CD4-positive, alpha-beta T cell (primary cell): Measurements from ENCODE around the gene CDK4. TPM values are rescaled to one million over a fixed set of nuclear protein-coding genes. Genes with fewer than 3 reads are reported as not detected.
A peak's percentile ranks its signal among the peaks of the same experiment; 100 is the strongest.

Experiments
- ATAC-seq: fragments of 200-7000 bp; cut with Tn5 transposase; one replicate; pipeline ENCODE4 v1.10.0; 2022; ENCODE audit warnings: mild to moderate bottlenecking; ENCODE audit not compliant: poor library complexity
- CTCF ChIA-PET: fragments of 350-600 bp; sonication (Branson Sonifier 250); formaldehyde crosslinking; loops from one replicate; lab custom pipeline; 2021; ENCODE audit warnings: antibody characterized with exemption, inconsistent platforms; lab: Charles Lee
- POLR2A ChIA-PET: fragments of 350-600 bp; sonication (Branson Sonifier 250); formaldehyde crosslinking; loops from one replicate; lab custom pipeline; 2021; ENCODE audit warnings: antibody characterized with exemption, inconsistent platforms; lab: Charles Lee
- DNase-seq, 14 experiments: peaks; one replicate each; pipeline ENCODE4 v3.0.0-alpha.2; 2013 to 2020; ENCODE audit warnings: mixed read lengths in 2 of 14
- H3K27ac ChIP-seq, 2 donors: one replicate each; pipeline versions ENCODE4 v1.5.1 to v1.7.0; 2013; ENCODE audit warnings: low read length in 2 of 2, low read depth in 1 of 2, mild to moderate bottlenecking in 1 of 2
- H3K27me3 ChIP-seq, 2 experiments: 1 replicate in 1 of 2; 2 replicates in 1 of 2; pipeline versions ENCODE4 v1.6.1 to v1.7.0; 2013; ENCODE audit warnings: low read length in 2 of 2, control low read depth in 1 of 2, mild to moderate bottlenecking in 1 of 2, moderate library complexity in 1 of 2; ENCODE audit not compliant: insufficient read depth in 2 of 2, control insufficient read depth in 1 of 2
- H3K36me3 ChIP-seq: one replicate; pipeline ENCODE4 v1.6.1; 2013; ENCODE audit warnings: low read length, control low read depth; ENCODE audit not compliant: insufficient read depth
- H3K4me1 ChIP-seq: one replicate; pipeline ENCODE4 v1.6.1; 2013; ENCODE audit warnings: low read length, control low read depth; ENCODE audit not compliant: insufficient read depth
- H3K4me3 ChIP-seq: one replicate; pipeline ENCODE4 v1.5.1; 2013; ENCODE audit warnings: mild to moderate bottlenecking, low read length, moderate library complexity
- H3K9me3 ChIP-seq, 2 experiments: 1 replicate in 1 of 2; 2 replicates in 1 of 2; pipeline versions ENCODE4 v1.6.1 to v1.7.0; 2013; ENCODE audit warnings: low read length in 2 of 2, mild to moderate bottlenecking in 2 of 2, control low read depth in 1 of 2, moderate library complexity in 1 of 2; ENCODE audit not compliant: control insufficient read depth in 1 of 2, insufficient read depth in 1 of 2
- H3K27ac Mint-ChIP-seq: one replicate; pipeline ENCODE4 v1.8.0; 2020; ENCODE audit warnings: mixed read lengths
- H3K27me3 Mint-ChIP-seq: one replicate; pipeline ENCODE4 v1.8.0; 2021; ENCODE audit warnings: mixed read lengths
- H3K36me3 Mint-ChIP-seq: one replicate; pipeline ENCODE4 v1.8.0; 2021; ENCODE audit warnings: low read depth, mixed read lengths
- H3K4me1 Mint-ChIP-seq: one replicate; pipeline ENCODE4 v1.8.0; 2021; ENCODE audit warnings: low read depth, mixed read lengths
- H3K4me3 Mint-ChIP-seq: one replicate; pipeline ENCODE4 v1.8.0; 2020; ENCODE audit warnings: mild to moderate bottlenecking, mixed read lengths
- H3K9me3 Mint-ChIP-seq: one replicate; pipeline ENCODE4 v1.8.0; 2020; ENCODE audit warnings: mixed read lengths
- intact Hi-C, 2 experiments: fragments of 100-400 bp; cut with DNase I in 1 of 2; cut with micrococcal nuclease in 1 of 2; formaldehyde crosslinking; loops; one replicate each; pipeline versions ENCODE4 v1.15.1 to v1.9.0; 2023 to 2025; cut with DNase I, micrococcal nuclease
- total RNA-seq, 174 experiments: library from RNA in 2 of 174; stranded (reverse) in 2 of 174; gene quantifications; one replicate each; pipeline ENCODE4 v1.2.3 and lab custom pipeline; 2021 to 2026
- TF ChIP-seq, protein P1 (sequence below): fragments of 200-600 bp; IDR thresholded peaks from one replicate; pipeline ENCODE4 v1.8.0; 2022; ENCODE audit warnings: antibody characterized with exemption, mild to moderate bottlenecking

Gene CDK4
- total RNA-seq, 2 experiments from 2014 or later = 8.7 to 10.8 TPM

DNA sequence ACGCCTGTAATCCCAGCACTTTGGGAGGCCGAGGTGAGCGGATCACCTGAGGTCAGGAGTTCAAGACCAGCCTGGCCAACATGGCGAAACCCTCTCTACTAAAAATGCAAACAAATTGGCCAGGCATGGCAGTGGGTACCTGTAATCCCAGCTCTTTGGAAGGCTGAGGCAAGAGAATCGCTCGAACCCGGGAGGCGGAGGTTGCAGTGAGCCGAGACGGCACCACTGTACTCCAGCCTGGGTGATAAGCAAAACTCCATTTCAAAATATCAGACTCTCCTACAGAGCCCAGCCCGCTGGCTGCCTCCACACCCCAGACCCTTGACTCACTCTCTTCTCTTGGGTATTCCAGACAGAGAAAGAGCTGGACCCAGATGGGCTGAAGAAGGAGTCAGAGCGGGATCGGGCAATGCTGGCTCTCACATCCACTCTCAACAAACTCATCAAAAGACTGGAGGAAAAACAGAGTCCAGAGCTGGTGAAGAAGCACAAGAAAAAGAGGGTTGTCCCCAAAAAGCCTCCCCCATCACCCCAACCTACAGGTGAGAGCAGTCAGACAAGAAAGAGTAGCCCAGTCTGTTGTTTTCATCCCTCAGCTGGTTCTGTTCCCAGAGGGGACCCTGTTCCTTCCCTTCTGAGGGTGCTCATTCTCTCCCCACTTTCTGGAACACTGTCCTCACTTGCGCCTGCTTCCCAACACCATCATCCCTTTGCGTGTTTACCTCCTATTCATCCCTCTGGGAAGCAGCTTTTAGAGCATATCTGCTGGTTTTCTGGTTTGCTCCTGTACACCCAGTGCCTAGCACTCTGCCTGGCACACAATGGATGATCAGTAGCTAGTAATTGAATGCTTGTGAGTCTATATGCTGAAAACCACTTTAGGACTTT lies 33.2 kb downstream of the CDK4 start:
- intact Hi-C loops = loop anchor here in 1 of 2 experiments (2.0 kb wide), 1 partner anchor 20 kb away; the partner anchor contains the start of gene AGAP2
- no peaks in the 10 kb centered on the region for H3K4me1 ChIP-seq
- H3K36me3 Mint-ChIP-seq = peaks cover 65% of the 10 kb centered on the region
- H3K27ac Mint-ChIP-seq = peak overlapping the region; percentile 61
- TF ChIP-seq, protein P1, sequence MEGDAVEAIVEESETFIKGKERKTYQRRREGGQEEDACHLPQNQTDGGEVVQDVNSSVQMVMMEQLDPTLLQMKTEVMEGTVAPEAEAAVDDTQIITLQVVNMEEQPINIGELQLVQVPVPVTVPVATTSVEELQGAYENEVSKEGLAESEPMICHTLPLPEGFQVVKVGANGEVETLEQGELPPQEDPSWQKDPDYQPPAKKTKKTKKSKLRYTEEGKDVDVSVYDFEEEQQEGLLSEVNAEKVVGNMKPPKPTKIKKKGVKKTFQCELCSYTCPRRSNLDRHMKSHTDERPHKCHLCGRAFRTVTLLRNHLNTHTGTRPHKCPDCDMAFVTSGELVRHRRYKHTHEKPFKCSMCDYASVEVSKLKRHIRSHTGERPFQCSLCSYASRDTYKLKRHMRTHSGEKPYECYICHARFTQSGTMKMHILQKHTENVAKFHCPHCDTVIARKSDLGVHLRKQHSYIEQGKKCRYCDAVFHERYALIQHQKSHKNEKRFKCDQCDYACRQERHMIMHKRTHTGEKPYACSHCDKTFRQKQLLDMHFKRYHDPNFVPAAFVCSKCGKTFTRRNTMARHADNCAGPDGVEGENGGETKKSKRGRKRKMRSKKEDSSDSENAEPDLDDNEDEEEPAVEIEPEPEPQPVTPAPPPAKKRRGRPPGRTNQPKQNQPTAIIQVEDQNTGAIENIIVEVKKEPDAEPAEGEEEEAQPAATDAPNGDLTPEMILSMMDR = no peak
- H3K36me3 ChIP-seq = peaks cover 63% of the 10 kb centered on the region
- H3K27me3 Mint-ChIP-seq = no peaks in the 10 kb centered on the region
- POLR2A ChIA-PET = interaction anchor here (1.1 to 1.6 kb wide), 3 partner anchors 22 to 26 kb away, joined by 3 to 4 read pairs (median 3); no protein-coding TSS in a partner anchor
- H3K4me3 Mint-ChIP-seq = no peak overlapping the region
- ATAC-seq (no peak), DNase-seq (no peak)
- no peak overlapping the region for H3K4me3 ChIP-seq
- CTCF ChIA-PET = no interaction called here
- H3K27me3 ChIP-seq = no peaks in the 10 kb centered on the region
- H3K27ac ChIP-seq = no peak overlapping the region
- peaks cover 18% of the 10 kb centered on the region for H3K4me1 Mint-ChIP-seq
- no peaks in the 10 kb centered on the region for H3K9me3 ChIP-seq
- no peaks in the 10 kb centered on the region for H3K9me3 Mint-ChIP-seq

- no peak for DNase-seq
Measured at GRCh38 chr12:57717846-57718640, 34.1 kb downstream of the CDK4 start.

GRCh38 chr12:57717131-57717530 lies 35.0 kb downstream of the CDK4 start:
- H3K27me3 Mint-ChIP-seq = no peaks in the 10 kb centered on the region
- H3K4me3 Mint-ChIP-seq = no peak overlapping the region
- H3K36me3 Mint-ChIP-seq = peaks cover 77% of the 10 kb centered on the region
- DNase-seq (no peak), ATAC-seq (no peak)
- TF ChIP-seq, protein P1 = no peak
- no peaks in the 10 kb centered on the region for H3K9me3 Mint-ChIP-seq
- ChIA-PET POLR2A (interaction anchor here (1.0 kb wide), 1 partner anchor 25 kb away, joined by 3 read pairs; no protein-coding TSS in a partner anchor), CTCF (no interaction called here)
- Histone ChIP-seq H3K4me3 (no peak overlapping the region), H3K36me3 (peaks cover 70% of the 10 kb centered on the region), H3K4me1 (no peaks in the 10 kb centered on the region), H3K9me3 (no peaks in the 10 kb centered on the region), H3K27me3 (no peaks in the 10 kb centered on the region), H3K27ac (no peak overlapping the region)
- H3K4me1 Mint-ChIP-seq = peaks cover 6% of the 10 kb centered on the region
- intact Hi-C loops = no loop called here
- no peak overlapping the region for H3K27ac Mint-ChIP-seq

More at GRCh38 chr12:57717846-57718640, 34.1 kb downstream of the CDK4 start:
- POLR2A ChIA-PET = interaction anchor here (1.0 to 1.6 kb wide), 2 partner anchors 23 to 24 kb away, joined by 3 to 4 read pairs; no protein-coding TSS in a partner anchor
- Mint-ChIP-seq H3K9me3 (no peaks in the 10 kb centered on the region), H3K27ac (no peak overlapping the region), H3K36me3 (peaks cover 69% of the 10 kb centered on the region), H3K4me1 (peaks cover 10% of the 10 kb centered on the region), H3K27me3 (no peaks in the 10 kb centered on the region), H3K4me3 (no peak overlapping the region)
- CTCF ChIA-PET = no interaction called here
- TF ChIP-seq, protein P1 = no peak
- peaks cover 70% of the 10 kb centered on the region for H3K36me3 ChIP-seq
- H3K27ac ChIP-seq = no peak overlapping the region
- H3K27me3 ChIP-seq = no peaks in the 10 kb centered on the region
- ATAC-seq = no peak
- H3K9me3 ChIP-seq = no peaks in the 10 kb centered on the region
- H3K4me3 ChIP-seq = no peak overlapping the region
- intact Hi-C loops = loop anchor here in 1 of 2 experiments (2.0 kb wide), 1 partner anchor 21 kb away; the partner anchor contains the start of gene AGAP2
- H3K4me1 ChIP-seq = no peaks in the 10 kb centered on the region
